Astrocyte (in vitro differentiated cells and primary cell): ENCODE data around the gene CTNNBIP1.

Experiments used
- EZH2 ChIP-seq: IDR thresholded peaks from 2 replicates; pipeline ENCODE4 v1.6.1; 2012; ENCODE audit warnings: mild to moderate bottlenecking, low read length, inconsistent platforms; ENCODE audit not compliant: insufficient read depth
- TF ChIP-seq, protein P1 (sequence below): IDR thresholded peaks from 2 replicates; pipeline ENCODE4 v1.5.1; 2011; ENCODE audit warnings: low read depth, mild to moderate bottlenecking, inconsistent platforms, low read length, moderate library complexity; ENCODE audit not compliant: insufficient read depth

DNA sequence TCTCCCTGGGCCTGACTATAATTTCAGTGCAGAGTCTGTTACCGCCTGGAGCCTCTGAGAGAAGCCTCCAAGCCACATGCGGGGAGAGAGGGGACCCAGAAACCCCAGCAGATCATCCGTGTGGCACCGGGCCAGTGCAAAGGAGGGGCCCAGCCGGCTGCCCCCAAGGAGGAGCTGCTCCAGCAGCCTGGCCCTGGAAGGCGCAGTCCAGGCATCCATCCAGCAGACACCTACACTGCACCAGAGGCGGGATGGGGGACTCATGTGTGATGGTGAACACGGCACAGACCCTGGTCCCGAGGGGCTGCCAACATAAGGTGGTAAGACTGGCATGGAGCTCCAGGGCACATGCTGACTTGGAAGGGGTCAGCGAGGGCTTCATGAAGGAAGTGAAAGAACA, 46.7 kb downstream of the CTNNBIP1 start:
- TF ChIP-seq, protein P1, sequence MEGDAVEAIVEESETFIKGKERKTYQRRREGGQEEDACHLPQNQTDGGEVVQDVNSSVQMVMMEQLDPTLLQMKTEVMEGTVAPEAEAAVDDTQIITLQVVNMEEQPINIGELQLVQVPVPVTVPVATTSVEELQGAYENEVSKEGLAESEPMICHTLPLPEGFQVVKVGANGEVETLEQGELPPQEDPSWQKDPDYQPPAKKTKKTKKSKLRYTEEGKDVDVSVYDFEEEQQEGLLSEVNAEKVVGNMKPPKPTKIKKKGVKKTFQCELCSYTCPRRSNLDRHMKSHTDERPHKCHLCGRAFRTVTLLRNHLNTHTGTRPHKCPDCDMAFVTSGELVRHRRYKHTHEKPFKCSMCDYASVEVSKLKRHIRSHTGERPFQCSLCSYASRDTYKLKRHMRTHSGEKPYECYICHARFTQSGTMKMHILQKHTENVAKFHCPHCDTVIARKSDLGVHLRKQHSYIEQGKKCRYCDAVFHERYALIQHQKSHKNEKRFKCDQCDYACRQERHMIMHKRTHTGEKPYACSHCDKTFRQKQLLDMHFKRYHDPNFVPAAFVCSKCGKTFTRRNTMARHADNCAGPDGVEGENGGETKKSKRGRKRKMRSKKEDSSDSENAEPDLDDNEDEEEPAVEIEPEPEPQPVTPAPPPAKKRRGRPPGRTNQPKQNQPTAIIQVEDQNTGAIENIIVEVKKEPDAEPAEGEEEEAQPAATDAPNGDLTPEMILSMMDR: no peak
- TF ChIP-seq EZH2: no peak
